GM21786 (cell line): ENCODE results near the gene PRDM10.
"Not testable (repeated sequence)": the region's sequence is repeated elsewhere in the genome, so short reads cannot be mapped to it uniquely, and the experiment has no call there.

Experiments used
- ATAC-seq: cut with Tn5 transposase; IDR thresholded peaks from one replicate; pipeline ENCODE4 v1.9.1; 2021; ENCODE audit not compliant: unreplicated experiment

The PRDM10 gene

GRCh38 chr11:129918361-129918760 is 84.3 kb downstream of the PRDM10 start:
- ATAC-seq = no peak

- no peak for ATAC-seq
These were observed 85.4 kb downstream of the PRDM10 start for GRCh38 chr11:129917231-129917630.

GRCh38 chr11:129911298-129911697 is 91.3 kb downstream of the PRDM10 start:
- no peak for ATAC-seq

- no peak for ATAC-seq
These were observed 92.3 kb downstream of the PRDM10 start for GRCh38 chr11:129910360-129910759.

- ATAC-seq = no peak
These were observed 97.2 kb downstream of the PRDM10 start for GRCh38 chr11:129905402-129905801.

GRCh38 chr11:129896062-129896461 is 106.6 kb downstream of the PRDM10 start:
- ATAC-seq = no peak

GRCh38 chr11:129895126-129896041 is 107.3 kb downstream of the PRDM10 start, which contains the start of gene NFRKB:
Gene NFRKB (minus strand): TSS chr11:129895578. CDS start chr11:129892849, 2,729 bp downstream.
- ATAC-seq = peak; percentile 90

GRCh38 chr11:129894278-129895125 is 108.1 kb downstream of the PRDM10 start:
- ATAC-seq = peak; percentile 16

- no peak for ATAC-seq
These were observed 114.2 kb downstream of the PRDM10 start for GRCh38 chr11:129888451-129888850.

- no peak for ATAC-seq
These were observed 117.3 kb downstream of the PRDM10 start for GRCh38 chr11:129885381-129885780.

GRCh38 chr11:129884581-129884980 is 118.1 kb downstream of the PRDM10 start:
- ATAC-seq = no peak

- ATAC-seq = peak; percentile 64
These were observed 121.0 kb downstream of the PRDM10 start for GRCh38 chr11:129881570-129882170.

- no peak for ATAC-seq
These were observed 122.3 kb downstream of the PRDM10 start for GRCh38 chr11:129880311-129880710.

- no peak for ATAC-seq
These were observed 130.7 kb downstream of the PRDM10 start for GRCh38 chr11:129871914-129872313.

- not testable (repeated sequence) for ATAC-seq
These were observed 134.0 kb downstream of the PRDM10 start for GRCh38 chr11:129868626-129869025.

- ATAC-seq = no peak
These were observed 136.3 kb downstream of the PRDM10 start for GRCh38 chr11:129866311-129866710.

- no peak for ATAC-seq
These were observed 136.9 kb downstream of the PRDM10 start for GRCh38 chr11:129865701-129866100.

GRCh38 chr11:129864811-129865210 is 137.8 kb downstream of the PRDM10 start:
- no peak for ATAC-seq

- ATAC-seq = no peak
These were observed 140.7 kb downstream of the PRDM10 start for GRCh38 chr11:129861702-129862522.

GRCh38 chr11:129856036-129856435 is 146.6 kb downstream of the PRDM10 start:
- no peak for ATAC-seq
